Peyer's patch (tissue), 4 donors: ENCODE results near the gene HSPBP1. TPM values are rescaled to one million over a fixed set of nuclear protein-coding genes. Genes with fewer than 3 reads are reported as not detected.

Source experiments
- DNase-seq, 3 donors: peaks; one replicate each; pipeline ENCODE4 v3.0.0-alpha.2; 2017 to 2019
- H3K27ac ChIP-seq, 4 donors: fragments of 200-600 bp; sonication (generic); one replicate each; pipeline ENCODE4 v1.5.1; 2016 to 2019
- H3K27me3 ChIP-seq, 2 donors: fragments of 200-600 bp; sonication (generic); one replicate each; pipeline ENCODE4 v1.5.1; 2019
- H3K36me3 ChIP-seq, 3 donors: fragments of 200-600 bp; sonication (generic); one replicate each; pipeline ENCODE4 v1.5.1; 2016 to 2019
- H3K4me1 ChIP-seq, 4 donors: fragments of 200-600 bp; sonication (generic); one replicate each; pipeline ENCODE4 v1.5.1; 2016 to 2019
- H3K4me3 ChIP-seq, 4 donors: fragments of 200-600 bp; sonication (generic); 1 replicate in 3 of 4; 2 replicates in 1 of 4; pipeline ENCODE4 v1.5.1; 2016 to 2019; ENCODE audit warnings: mild to moderate bottlenecking in 1 of 4
- H3K9me3 ChIP-seq, 4 donors: fragments of 200-600 bp; sonication (generic); one replicate each; pipeline ENCODE4 v1.5.1; 2016 to 2019; ENCODE audit warnings: mild to moderate bottlenecking in 1 of 4
- POLR2A ChIP-seq, 2 donors: fragments of 450-650 bp; IDR thresholded peaks; one replicate each; pipeline ENCODE4 v1.5.1; 2017; ENCODE audit warnings: antibody characterized with exemption in 2 of 2, mild to moderate bottlenecking in 2 of 2, moderate library complexity in 2 of 2
- total RNA-seq, 4 donors: library from RNA; depleted of rRNA; stranded (reverse); fragments of >200 nt; gene quantifications; one replicate each; pipeline ENCODE4 v1.1.0, GENCODE V29; 2016
- TF ChIP-seq, protein P1 (sequence below), 6 experiments: fragments of 450-650 bp in 4 of 6; fragments of 200-600 bp in 2 of 6; sonication (generic) in 1 of 6; IDR thresholded peaks; one replicate each; pipeline ENCODE4 v1.5.1; 2017 to 2019; ENCODE audit warnings: antibody characterized with exemption in 6 of 6, mild to moderate bottlenecking in 3 of 6, moderate library complexity in 1 of 6

Gene HSPBP1
- total RNA-seq, 4 donors from 2014 or later = 14.4 to 38.0 (median 25.6) TPM

DNA sequence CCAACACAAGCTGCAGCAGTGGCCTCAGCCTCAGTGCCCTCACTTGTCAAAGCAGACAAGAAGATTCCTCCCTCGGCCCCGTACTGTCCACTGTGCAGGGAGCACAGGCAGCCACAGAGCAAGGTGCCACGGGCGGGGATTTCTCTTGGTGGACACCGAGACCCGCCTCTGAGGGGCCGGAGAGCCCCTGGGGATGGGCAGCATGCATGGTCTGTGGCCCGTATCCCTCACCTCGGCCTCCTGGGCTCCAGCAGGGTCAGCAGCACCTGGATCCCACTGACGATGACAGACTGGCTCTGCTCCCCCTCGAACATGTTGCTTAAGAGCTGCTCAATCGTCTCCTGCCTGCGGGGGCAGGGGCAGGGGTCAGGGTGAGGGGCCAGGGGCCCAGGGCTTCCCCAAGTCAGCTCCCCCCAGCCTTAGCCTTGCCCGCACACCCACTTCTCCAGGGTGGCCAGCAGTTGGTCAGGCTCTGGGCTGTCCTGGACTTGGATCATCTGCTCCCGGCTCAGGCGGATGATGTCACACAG is 37.9 kb downstream of the HSPBP1 start:
- Histone ChIP-seq H3K9me3 (no peaks in the 10 kb centered on the region), H3K36me3 (peaks cover 0 to 98% (median 0%) of the 10 kb centered on the region in 3 donors), H3K27ac (no peak overlapping the region), H3K27me3 (no peaks in the 10 kb centered on the region), H3K4me1 (peaks cover 0 to 1% (median 0%) of the 10 kb centered on the region in 4 donors), H3K4me3 (no peak overlapping the region)
- DNase-seq = peak in 1 of 3 donors; percentile 16
- no peak for TF ChIP-seq POLR2A (IDR thresholded peaks at IDR 0.05)
- TF ChIP-seq, protein P1, sequence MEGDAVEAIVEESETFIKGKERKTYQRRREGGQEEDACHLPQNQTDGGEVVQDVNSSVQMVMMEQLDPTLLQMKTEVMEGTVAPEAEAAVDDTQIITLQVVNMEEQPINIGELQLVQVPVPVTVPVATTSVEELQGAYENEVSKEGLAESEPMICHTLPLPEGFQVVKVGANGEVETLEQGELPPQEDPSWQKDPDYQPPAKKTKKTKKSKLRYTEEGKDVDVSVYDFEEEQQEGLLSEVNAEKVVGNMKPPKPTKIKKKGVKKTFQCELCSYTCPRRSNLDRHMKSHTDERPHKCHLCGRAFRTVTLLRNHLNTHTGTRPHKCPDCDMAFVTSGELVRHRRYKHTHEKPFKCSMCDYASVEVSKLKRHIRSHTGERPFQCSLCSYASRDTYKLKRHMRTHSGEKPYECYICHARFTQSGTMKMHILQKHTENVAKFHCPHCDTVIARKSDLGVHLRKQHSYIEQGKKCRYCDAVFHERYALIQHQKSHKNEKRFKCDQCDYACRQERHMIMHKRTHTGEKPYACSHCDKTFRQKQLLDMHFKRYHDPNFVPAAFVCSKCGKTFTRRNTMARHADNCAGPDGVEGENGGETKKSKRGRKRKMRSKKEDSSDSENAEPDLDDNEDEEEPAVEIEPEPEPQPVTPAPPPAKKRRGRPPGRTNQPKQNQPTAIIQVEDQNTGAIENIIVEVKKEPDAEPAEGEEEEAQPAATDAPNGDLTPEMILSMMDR (IDR thresholded peaks at IDR 0.05) = no peak

DNA sequence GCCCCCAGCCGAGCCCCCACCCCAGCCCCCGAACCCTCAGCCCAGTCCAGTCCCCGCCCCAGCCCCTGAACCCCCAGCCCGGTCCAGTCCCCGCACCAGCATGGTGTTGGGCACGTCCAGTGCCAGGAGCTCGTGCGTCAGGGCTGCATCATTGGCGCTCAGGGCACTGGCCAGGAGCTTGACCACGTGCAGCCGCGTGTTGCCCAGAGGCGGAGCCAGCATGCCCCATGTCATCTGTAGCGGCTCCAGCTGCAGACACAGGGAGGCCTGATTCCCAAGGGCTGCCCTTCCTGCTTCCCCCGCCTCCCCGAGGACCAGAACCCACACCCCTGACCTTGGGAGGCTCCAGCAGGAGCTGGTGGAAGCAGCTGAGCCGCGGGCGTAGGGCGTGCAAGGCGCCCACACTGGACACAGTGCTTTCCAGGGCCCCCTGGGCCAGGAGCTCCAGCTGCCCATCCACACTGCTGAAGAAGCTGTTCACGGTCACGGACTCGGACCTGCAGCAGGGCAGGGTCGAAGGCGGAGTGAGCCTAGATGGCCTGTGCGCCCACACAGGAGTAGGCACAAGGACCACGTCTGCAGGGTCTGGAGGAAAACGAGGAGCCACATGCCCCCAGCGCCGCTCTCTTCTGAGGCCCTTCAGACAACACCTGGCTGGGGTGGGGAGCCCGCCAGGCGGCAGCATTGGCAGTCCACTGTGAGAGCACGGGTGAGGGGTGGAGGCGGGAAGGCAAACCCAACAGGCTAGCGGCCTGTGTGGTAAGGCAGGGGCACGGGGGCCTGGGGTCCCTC is 38.6 kb downstream of the HSPBP1 start:
- H3K4me3 ChIP-seq = no peak overlapping the region
- no peak for DNase-seq
- peaks cover 0 to 98% (median 0%) of the 10 kb centered on the region in 3 donors for H3K36me3 ChIP-seq

DNA sequence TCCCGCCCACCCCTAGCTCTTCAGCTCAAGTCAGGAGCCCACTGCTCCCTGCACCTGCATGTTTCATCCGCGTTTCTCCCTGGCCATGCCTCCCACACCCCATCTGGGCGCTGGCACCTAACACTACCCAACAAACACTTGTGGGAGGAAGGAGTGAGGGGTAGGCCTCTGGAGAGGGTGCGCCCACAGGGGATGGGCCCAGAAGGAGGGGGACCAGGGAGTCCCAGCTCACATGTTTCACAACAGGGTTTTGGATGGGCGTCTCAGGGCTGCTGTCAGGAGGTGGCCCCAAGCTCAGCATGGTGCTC is 39.2 kb downstream of the HSPBP1 start:
- TF ChIP-seq, protein P1 (IDR thresholded peaks at IDR 0.05) = no peak
- TF ChIP-seq POLR2A (IDR thresholded peaks at IDR 0.05) = no peak
- Histone ChIP-seq H3K27me3 (no peaks in the 10 kb centered on the region), H3K4me1 (no peaks in the 10 kb centered on the region), H3K27ac (no peak overlapping the region), H3K9me3 (no peaks in the 10 kb centered on the region), H3K4me3 (no peak overlapping the region), H3K36me3 (peaks cover 0 to 98% (median 0%) of the 10 kb centered on the region in 3 donors)
- no peak for DNase-seq

More for the DNA sequence above, 38.6 kb downstream of the HSPBP1 start:
- Histone ChIP-seq H3K27me3 (no peaks in the 10 kb centered on the region), H3K9me3 (no peaks in the 10 kb centered on the region), H3K27ac (no peak overlapping the region), H3K4me1 (no peaks in the 10 kb centered on the region)
- TF ChIP-seq, protein P1 (IDR thresholded peaks at IDR 0.05) = no peak
- TF ChIP-seq POLR2A (IDR thresholded peaks at IDR 0.05) = no peak

GRCh38 chr19:55239004-55239403 is 40.9 kb downstream of the HSPBP1 start:
- DNase-seq = no peak
- Histone ChIP-seq H3K4me3 (no peak overlapping the region), H3K27me3 (no peaks in the 10 kb centered on the region), H3K36me3 (peaks cover 0 to 94% (median 0%) of the 10 kb centered on the region in 3 donors), H3K9me3 (no peaks in the 10 kb centered on the region), H3K27ac (no peak overlapping the region), H3K4me1 (no peaks in the 10 kb centered on the region)
- TF ChIP-seq POLR2A (IDR thresholded peaks at IDR 0.05) = no peak
- TF ChIP-seq, protein P1 (IDR thresholded peaks at IDR 0.05) = no peak

- no peak for DNase-seq
- peaks cover 0 to 91% (median 0%) of the 10 kb centered on the region in 3 donors for H3K36me3 ChIP-seq
- no peaks in the 10 kb centered on the region for H3K4me1 ChIP-seq
- no peaks in the 10 kb centered on the region for H3K27me3 ChIP-seq
- no peak overlapping the region for H3K4me3 ChIP-seq
- H3K9me3 ChIP-seq = no peaks in the 10 kb centered on the region
- no peak for TF ChIP-seq POLR2A (IDR thresholded peaks at IDR 0.05)
- TF ChIP-seq, protein P1 (IDR thresholded peaks at IDR 0.05) = no peak
- H3K27ac ChIP-seq = no peak overlapping the region
These were observed 41.9 kb downstream of the HSPBP1 start for GRCh38 chr19:55238030-55238429.
